Esophagus squamous epithelium (tissue), 5 donors: ENCODE measurements around the gene EXOC3L2. TPM values are rescaled to one million over a fixed set of nuclear protein-coding genes. Genes with fewer than 3 reads are reported as not detected.

Experiments used
- DNase-seq: peaks from one replicate; lab custom pipeline; 2025; lab: John Stamatoyannopoulos, UW
- H3K27ac ChIP-seq, 4 donors: fragments of 200-600 bp; sonication (generic); one replicate each; pipeline ENCODE4 v1.5.1; 2016 to 2019; ENCODE audit warnings: mild to moderate bottlenecking in 1 of 4
- H3K27me3 ChIP-seq, 4 donors: fragments of 200-600 bp; sonication (generic); 1 replicate in 3 of 4; 2 replicates in 1 of 4; pipeline versions ENCODE4 v1.5.1 to v1.6.0; 2017 to 2021; ENCODE audit warnings: antibody characterized with exemption in 1 of 4
- H3K36me3 ChIP-seq, 3 donors: fragments of 200-600 bp; sonication (generic); one replicate each; pipeline ENCODE4 v1.5.1; 2016 to 2019
- H3K4me1 ChIP-seq, 3 donors: fragments of 200-600 bp; sonication (generic); one replicate each; pipeline ENCODE4 v1.5.1; 2017 to 2019
- H3K4me3 ChIP-seq, 4 donors: fragments of 200-600 bp; sonication (generic); 1 replicate in 3 of 4; 2 replicates in 1 of 4; pipeline ENCODE4 v1.5.1; 2016 to 2019; ENCODE audit warnings: mild to moderate bottlenecking in 2 of 4, moderate library complexity in 1 of 4
- H3K9me3 ChIP-seq, 3 donors: fragments of 200-600 bp; sonication (generic); one replicate each; pipeline ENCODE4 v1.5.1; 2016 to 2019
- POLR2A ChIP-seq, 4 donors: fragments of 450-650 bp; IDR thresholded peaks; one replicate each; pipeline ENCODE4 v1.6.1; 2017; ENCODE audit warnings: antibody characterized with exemption in 4 of 4, mild to moderate bottlenecking in 4 of 4, moderate library complexity in 3 of 4
- WGBS, 2 donors: methylation state at CpG; one replicate each; pipeline ENCODE4 v1.1.5; 2018; 5-methylcytosine and 5-hydroxymethylcytosine counted together
- intact Hi-C: fragments of 100-400 bp; cut with DNase I; formaldehyde crosslinking; loops from one replicate; pipeline ENCODE4 v1.15.0; 2022
- total RNA-seq, 4 donors: library from RNA; depleted of rRNA; stranded (reverse); fragments of >200 nt; gene quantifications; one replicate each; pipeline ENCODE4 v1.1.0, GENCODE V29; 2016
- TF ChIP-seq, protein P1 (sequence below), 6 experiments: fragments of 450-650 bp in 4 of 6; fragments of 200-600 bp in 2 of 6; sonication (generic) in 2 of 6; IDR thresholded peaks; one replicate each; pipeline ENCODE4 v1.5.1; 2016 to 2019; ENCODE audit warnings: antibody characterized with exemption in 6 of 6, mild to moderate bottlenecking in 4 of 6, moderate library complexity in 4 of 6
- donor health status: DM: yes; HTN: yes; CAD: no.

EXOC3L2 gene
- total RNA-seq, 4 donors from 2014 or later: 0.29 to 1.5 (median 0.80) TPM

DNA sequence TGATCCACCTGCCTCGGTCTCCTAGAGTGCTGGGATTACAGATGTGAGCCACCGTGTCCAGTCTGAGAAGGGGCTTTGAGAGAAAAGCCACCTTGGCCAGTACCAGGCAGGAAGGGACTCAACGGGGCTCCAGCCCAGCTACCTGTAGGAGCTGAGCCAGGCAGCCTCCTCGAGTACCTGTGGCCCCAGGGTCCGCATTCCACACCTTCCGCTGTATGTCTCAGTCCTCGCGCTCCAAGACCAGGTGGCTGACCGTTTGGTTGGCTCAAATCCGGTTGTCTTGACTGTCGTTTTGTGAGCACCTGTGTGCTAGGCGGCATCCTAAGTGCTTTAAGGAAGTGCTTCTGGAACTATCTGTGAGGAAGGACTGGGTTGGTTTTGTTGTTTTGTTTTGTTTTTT, 22.1 kb upstream of the EXOC3L2 start:
- Histone ChIP-seq H3K27me3 (no peaks in the 10 kb centered on the region), H3K36me3 (peaks cover 0 to 79% (median 11%) of the 10 kb centered on the region in 3 donors), H3K4me1 (peaks cover 0 to 7% (median 0%) of the 10 kb centered on the region in 3 donors), H3K9me3 (no peaks in the 10 kb centered on the region), H3K4me3 (no peak overlapping the region), H3K27ac (no peak overlapping the region)
- 86 to 92% methylated on average over 9 to 11 of the region's 12 CpGs for WGBS, 2 donors
- DNase-seq: no peak
- no peak for TF ChIP-seq POLR2A (IDR thresholded peaks at IDR 0.05)
- TF ChIP-seq, protein P1, sequence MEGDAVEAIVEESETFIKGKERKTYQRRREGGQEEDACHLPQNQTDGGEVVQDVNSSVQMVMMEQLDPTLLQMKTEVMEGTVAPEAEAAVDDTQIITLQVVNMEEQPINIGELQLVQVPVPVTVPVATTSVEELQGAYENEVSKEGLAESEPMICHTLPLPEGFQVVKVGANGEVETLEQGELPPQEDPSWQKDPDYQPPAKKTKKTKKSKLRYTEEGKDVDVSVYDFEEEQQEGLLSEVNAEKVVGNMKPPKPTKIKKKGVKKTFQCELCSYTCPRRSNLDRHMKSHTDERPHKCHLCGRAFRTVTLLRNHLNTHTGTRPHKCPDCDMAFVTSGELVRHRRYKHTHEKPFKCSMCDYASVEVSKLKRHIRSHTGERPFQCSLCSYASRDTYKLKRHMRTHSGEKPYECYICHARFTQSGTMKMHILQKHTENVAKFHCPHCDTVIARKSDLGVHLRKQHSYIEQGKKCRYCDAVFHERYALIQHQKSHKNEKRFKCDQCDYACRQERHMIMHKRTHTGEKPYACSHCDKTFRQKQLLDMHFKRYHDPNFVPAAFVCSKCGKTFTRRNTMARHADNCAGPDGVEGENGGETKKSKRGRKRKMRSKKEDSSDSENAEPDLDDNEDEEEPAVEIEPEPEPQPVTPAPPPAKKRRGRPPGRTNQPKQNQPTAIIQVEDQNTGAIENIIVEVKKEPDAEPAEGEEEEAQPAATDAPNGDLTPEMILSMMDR (IDR thresholded peaks at IDR 0.05): no peak
- intact Hi-C loops: no loop called here

DNA sequence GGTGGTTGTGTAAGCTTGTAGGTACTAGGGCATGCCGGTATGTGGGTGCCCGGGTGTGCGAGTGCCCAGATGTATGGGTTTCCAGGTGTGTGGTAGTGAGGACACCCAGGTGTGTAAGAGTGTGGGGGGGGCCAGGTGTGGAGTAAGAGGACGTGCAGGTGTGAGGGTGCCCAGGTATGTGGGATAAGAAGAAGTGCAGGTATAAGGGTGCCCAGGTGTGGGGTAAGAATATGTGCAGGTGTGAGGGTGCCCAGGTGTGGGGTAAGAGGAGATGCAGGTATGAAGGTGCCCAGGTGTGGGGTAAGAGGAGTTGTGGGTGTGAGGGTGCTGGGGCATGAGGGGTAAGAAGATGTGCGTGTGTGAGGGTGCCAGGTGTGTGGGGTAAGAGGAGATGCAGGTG, 20.2 kb upstream of the EXOC3L2 start:
- no peak for TF ChIP-seq POLR2A (IDR thresholded peaks at IDR 0.05)
- TF ChIP-seq, protein P1 (IDR thresholded peaks at IDR 0.05): no peak
- no peaks in the 10 kb centered on the region for H3K27me3 ChIP-seq
- no peak for DNase-seq
- 89 to 92% methylated on average over 5 of the region's 5 CpGs for WGBS, 2 donors
- H3K4me1 ChIP-seq: peaks cover 0 to 7% (median 0%) of the 10 kb centered on the region in 3 donors
- no peak overlapping the region for H3K27ac ChIP-seq
- intact Hi-C loops: no loop called here
- no peaks in the 10 kb centered on the region for H3K9me3 ChIP-seq
- peaks cover 0 to 69% (median 0%) of the 10 kb centered on the region in 3 donors for H3K36me3 ChIP-seq
- no peak overlapping the region for H3K4me3 ChIP-seq

DNA sequence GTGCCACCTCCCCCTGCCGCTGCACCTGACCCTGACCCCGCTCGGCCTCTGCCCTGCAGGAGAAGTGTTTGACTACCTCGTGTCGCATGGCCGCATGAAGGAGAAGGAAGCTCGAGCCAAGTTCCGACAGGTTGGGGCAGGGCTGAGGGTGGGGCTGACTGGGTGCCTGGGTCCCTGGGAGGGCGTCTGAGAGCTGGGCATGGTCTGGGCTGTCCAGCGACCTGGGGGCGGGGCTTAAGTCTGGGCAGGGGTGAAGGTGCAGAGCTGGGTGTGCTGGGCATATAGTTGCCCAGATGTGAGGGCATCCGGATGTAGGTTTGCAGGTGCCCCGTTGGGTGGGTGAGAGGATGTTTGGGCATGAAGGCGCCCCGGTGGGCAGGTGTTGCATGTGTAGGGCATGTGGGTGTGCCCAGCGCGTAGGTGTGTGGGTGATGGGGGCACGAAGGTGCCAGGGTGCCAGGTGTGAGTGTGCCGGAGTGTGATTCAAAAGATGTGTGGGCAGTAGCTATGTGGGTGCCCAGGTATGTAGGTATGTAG, 19.6 kb upstream of the EXOC3L2 start:
- intact Hi-C loops: no loop called here
- no peaks in the 10 kb centered on the region for H3K9me3 ChIP-seq
- H3K27ac ChIP-seq: no peak overlapping the region
- no peak for DNase-seq
- H3K36me3 ChIP-seq: peaks cover 0 to 68% (median 0%) of the 10 kb centered on the region in 3 donors
- WGBS, 2 donors: 72 to 77% methylated on average over 9 of the region's 19 CpGs
- H3K4me1 ChIP-seq: peaks cover 0 to 7% (median 0%) of the 10 kb centered on the region in 3 donors
- TF ChIP-seq POLR2A (IDR thresholded peaks at IDR 0.05): no peak
- TF ChIP-seq, protein P1 (IDR thresholded peaks at IDR 0.05): no peak
- no peaks in the 10 kb centered on the region for H3K27me3 ChIP-seq
- no peak overlapping the region for H3K4me3 ChIP-seq

DNA sequence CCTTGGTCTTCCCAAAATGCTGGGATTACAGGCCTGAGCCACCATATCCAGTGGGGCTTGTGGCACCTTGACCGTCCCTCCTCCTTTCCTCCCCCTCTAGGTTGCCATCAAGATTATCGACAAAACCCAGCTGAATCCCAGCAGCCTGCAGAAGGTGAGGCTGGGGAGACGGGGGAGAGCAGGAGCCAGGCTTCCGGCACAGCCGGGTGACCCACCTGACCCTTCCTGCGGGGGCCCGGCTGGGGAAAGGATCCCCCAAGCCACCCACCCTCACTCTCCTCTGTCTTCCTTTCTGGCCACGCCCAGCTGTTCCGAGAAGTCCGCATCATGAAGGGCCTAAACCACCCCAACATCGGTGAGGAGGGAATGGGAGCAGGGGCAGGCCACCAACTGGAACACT, 17.8 kb upstream of the EXOC3L2 start:
- H3K27me3 ChIP-seq: no peaks in the 10 kb centered on the region
- H3K4me3 ChIP-seq: no peak overlapping the region
- WGBS, 2 donors: 76 to 86% methylated on average over 2 to 3 of the region's 11 CpGs
- peaks cover 0 to 7% (median 0%) of the 10 kb centered on the region in 3 donors for H3K4me1 ChIP-seq
- no peaks in the 10 kb centered on the region for H3K9me3 ChIP-seq
- no peak overlapping the region for H3K27ac ChIP-seq
- intact Hi-C loops: no loop called here
- DNase-seq: no peak
- TF ChIP-seq, protein P1 (IDR thresholded peaks at IDR 0.05): no peak
- no peak for TF ChIP-seq POLR2A (IDR thresholded peaks at IDR 0.05)
- H3K36me3 ChIP-seq: peaks cover 0 to 66% (median 6%) of the 10 kb centered on the region in 3 donors

DNA sequence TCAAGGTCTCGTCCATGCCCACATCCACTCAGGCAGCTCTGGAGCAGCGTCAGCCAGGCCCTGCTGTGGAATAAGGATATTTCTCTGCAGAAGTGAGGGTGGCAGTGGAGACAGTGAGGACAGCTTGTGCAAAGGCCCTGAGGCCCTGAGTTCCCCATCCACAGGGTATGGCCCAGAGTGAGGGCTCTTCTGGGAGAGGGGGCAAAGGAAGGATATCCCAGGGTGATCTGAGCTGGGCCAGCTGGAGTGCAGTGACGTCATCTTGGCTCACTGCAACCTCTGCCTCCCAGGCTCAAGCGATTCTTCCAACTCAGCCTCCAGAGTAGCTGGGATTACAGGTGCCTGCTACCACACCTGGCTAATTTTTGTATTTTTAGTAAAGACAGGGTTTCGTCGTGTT, 17.4 kb upstream of the EXOC3L2 start:
- Histone ChIP-seq H3K4me1 (peaks cover 0 to 7% (median 0%) of the 10 kb centered on the region in 3 donors), H3K27ac (no peak overlapping the region), H3K36me3 (peaks cover 0 to 62% (median 6%) of the 10 kb centered on the region in 3 donors), H3K9me3 (no peaks in the 10 kb centered on the region), H3K27me3 (no peaks in the 10 kb centered on the region), H3K4me3 (no peak overlapping the region)
- intact Hi-C loops: no loop called here
- 81 to 88% methylated on average over 4 to 6 of the region's 6 CpGs for WGBS, 2 donors
- no peak for DNase-seq
- TF ChIP-seq, protein P1 (IDR thresholded peaks at IDR 0.05): no peak
- no peak for TF ChIP-seq POLR2A (IDR thresholded peaks at IDR 0.05)
